Nephron progenitor cell (in vitro differentiated cells): ENCODE data around the gene COPB2.

Experiments used
- DNase-seq: peaks from one replicate; pipeline ENCODE4 v3.0.0; 2021
- H3K27ac Mint-ChIP-seq: 2 replicates; pipeline ENCODE4 v1.8.0; 2021; ENCODE audit warnings: mild to moderate bottlenecking, moderate library complexity, mixed read lengths
- H3K27me3 Mint-ChIP-seq: 2 replicates; pipeline ENCODE4 v1.8.0; 2021; ENCODE audit warnings: mild to moderate bottlenecking, low read depth, mixed read lengths; ENCODE audit not compliant: poor library complexity
- H3K36me3 Mint-ChIP-seq: 2 replicates; pipeline ENCODE4 v1.8.0; 2021; ENCODE audit warnings: low read depth, mixed read lengths
- H3K4me1 Mint-ChIP-seq: 2 replicates; pipeline ENCODE4 v1.8.0; 2021; ENCODE audit warnings: mixed read lengths
- H3K4me3 Mint-ChIP-seq: 2 replicates; pipeline ENCODE4 v1.8.0; 2021; ENCODE audit warnings: mild to moderate bottlenecking, moderate library complexity, mixed read lengths
- H3K9me3 Mint-ChIP-seq: 2 replicates; pipeline ENCODE4 v1.8.0; 2021; ENCODE audit warnings: mild to moderate bottlenecking, moderate library complexity, mixed read lengths
- CTCF ChIP-seq: fragments of 200-600 bp; sonication (generic); IDR thresholded peaks from 2 replicates; pipeline ENCODE4 v1.5.0; 2021; ENCODE audit warnings: antibody characterized with exemption

The COPB2 gene

GRCh38 chr3:139364549-139364948, 24.9 kb downstream of the COPB2 start:
- Mint-ChIP-seq H3K27ac (peak overlapping the region; percentile 71), H3K4me3 (no peak overlapping the region), H3K27me3 (no peaks in the 10 kb centered on the region), H3K4me1 (peaks cover 7% of the 10 kb centered on the region), H3K36me3 (peaks cover 64% of the 10 kb centered on the region), H3K9me3 (no peaks in the 10 kb centered on the region)
- no peak for TF ChIP-seq CTCF
- DNase-seq = no peak

GRCh38 chr3:139361276-139361675, 28.2 kb downstream of the COPB2 start:
- Mint-ChIP-seq H3K4me1 (peaks cover 7% of the 10 kb centered on the region), H3K9me3 (no peaks in the 10 kb centered on the region), H3K4me3 (no peak overlapping the region), H3K27me3 (no peaks in the 10 kb centered on the region), H3K36me3 (peaks cover 69% of the 10 kb centered on the region), H3K27ac (no peak overlapping the region)
- TF ChIP-seq CTCF = no peak
- no peak for DNase-seq

GRCh38 chr3:139358841-139359562, 30.4 kb downstream of the COPB2 start:
- no peak overlapping the region for H3K4me3 Mint-ChIP-seq
- no peaks in the 10 kb centered on the region for H3K27me3 Mint-ChIP-seq
- H3K36me3 Mint-ChIP-seq = peaks cover 64% of the 10 kb centered on the region
- H3K27ac Mint-ChIP-seq = no peak overlapping the region
- no peaks in the 10 kb centered on the region for H3K9me3 Mint-ChIP-seq
- peaks cover 2% of the 10 kb centered on the region for H3K4me1 Mint-ChIP-seq
- no peak for DNase-seq
- TF ChIP-seq CTCF = no peak

GRCh38 chr3:139357899-139358298, 31.5 kb downstream of the COPB2 start:
- DNase-seq = no peak
- Mint-ChIP-seq H3K36me3 (peaks cover 63% of the 10 kb centered on the region), H3K4me3 (no peak overlapping the region), H3K27me3 (no peaks in the 10 kb centered on the region), H3K4me1 (no peaks in the 10 kb centered on the region), H3K9me3 (no peaks in the 10 kb centered on the region), H3K27ac (peak overlapping the region; percentile 84)
- no peak for TF ChIP-seq CTCF

- Mint-ChIP-seq H3K9me3 (no peaks in the 10 kb centered on the region), H3K27ac (no peak overlapping the region), H3K27me3 (no peaks in the 10 kb centered on the region), H3K36me3 (peaks cover 67% of the 10 kb centered on the region), H3K4me1 (no peaks in the 10 kb centered on the region), H3K4me3 (no peak overlapping the region)
- TF ChIP-seq CTCF = no peak
- no peak for DNase-seq
Measured at GRCh38 chr3:139355891-139356290, 33.6 kb downstream of the COPB2 start.

GRCh38 chr3:139355476-139355875, 34.0 kb downstream of the COPB2 start:
- no peaks in the 10 kb centered on the region for H3K9me3 Mint-ChIP-seq

More at GRCh38 chr3:139355476-139355875, 34.0 kb downstream of the COPB2 start:
- no peak overlapping the region for H3K27ac Mint-ChIP-seq
- no peaks in the 10 kb centered on the region for H3K27me3 Mint-ChIP-seq
- H3K4me3 Mint-ChIP-seq = no peak overlapping the region
- no peak for TF ChIP-seq CTCF
- peaks cover 67% of the 10 kb centered on the region for H3K36me3 Mint-ChIP-seq
- no peak for DNase-seq
- H3K4me1 Mint-ChIP-seq = no peaks in the 10 kb centered on the region
